Activated CD8-positive, alpha-beta memory T cell treated with anti-CD3 and anti-CD28 coated beads, Interleukin-2, amount 50 U/mL, for 4 hours (primary cell): ENCODE results near the gene FIG4.
"Not testable (repeated sequence)": the region's sequence is repeated elsewhere in the genome, so short reads cannot be mapped to it uniquely, and the experiment has no call there.

Experiments used
- DNase-seq: peaks from one replicate; pipeline ENCODE4 v3.0.0-alpha.2; 2020

Gene FIG4

DNA sequence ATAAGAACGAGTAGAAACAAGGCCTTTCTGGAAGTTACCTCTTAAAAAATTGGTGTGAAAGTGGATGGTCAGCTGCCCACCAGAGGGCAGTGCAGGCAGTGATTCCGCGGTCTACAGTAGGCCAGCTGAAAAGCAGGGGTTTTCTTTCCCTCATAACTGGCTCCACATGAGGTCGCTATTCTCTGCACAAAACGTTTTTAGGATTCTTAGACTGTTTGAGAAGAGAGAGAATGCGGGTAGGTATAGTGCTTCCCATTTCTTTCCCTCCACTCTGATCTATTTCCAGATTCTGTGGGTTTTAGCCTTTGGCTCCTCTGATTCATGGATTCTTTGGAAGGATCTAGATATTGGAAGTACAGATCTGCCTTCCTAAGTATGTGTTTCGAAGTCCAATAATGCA is 14.2 kb downstream of the FIG4 start:
- peak; percentile 75 for DNase-seq

DNA sequence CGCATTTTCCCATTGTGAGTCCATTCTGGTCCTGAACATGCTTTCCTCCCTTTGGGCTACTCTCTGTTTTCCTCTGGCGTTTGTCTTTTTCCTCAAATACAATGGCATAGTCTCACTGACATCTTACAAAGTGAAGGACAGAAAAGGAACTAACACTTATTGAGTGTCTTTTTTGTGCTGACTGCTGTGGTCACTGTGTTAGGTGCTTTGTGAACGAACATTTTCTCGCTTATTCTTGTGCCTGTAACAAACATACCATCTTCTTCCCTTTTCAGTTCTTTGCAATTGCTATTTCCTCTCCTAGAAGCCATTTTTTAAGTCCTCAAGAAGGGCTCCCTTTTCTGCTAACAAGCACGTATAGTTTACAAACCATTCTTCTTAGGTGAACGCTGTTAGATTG is 15.4 kb downstream of the FIG4 start:
- no peak for DNase-seq

DNA sequence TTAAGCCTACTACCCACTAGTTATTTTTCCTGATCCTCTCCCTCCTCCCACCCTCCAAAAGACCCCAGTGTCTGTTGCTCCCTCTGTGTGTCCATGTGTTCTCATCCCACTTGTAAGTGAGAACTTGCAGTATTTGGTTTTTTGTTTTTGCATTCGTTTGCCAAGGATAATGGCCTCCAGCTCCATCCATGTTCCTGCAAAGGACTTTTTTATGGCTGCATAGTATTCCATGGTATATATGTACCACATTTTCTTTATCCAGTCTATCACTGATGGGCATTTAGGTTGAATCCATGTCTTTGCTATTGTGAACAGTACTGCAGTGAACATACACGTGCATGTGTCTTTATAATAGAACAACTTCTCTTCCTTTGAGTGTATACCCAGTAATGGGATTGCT is 17.0 kb downstream of the FIG4 start:
- not testable (repeated sequence) for DNase-seq

DNA sequence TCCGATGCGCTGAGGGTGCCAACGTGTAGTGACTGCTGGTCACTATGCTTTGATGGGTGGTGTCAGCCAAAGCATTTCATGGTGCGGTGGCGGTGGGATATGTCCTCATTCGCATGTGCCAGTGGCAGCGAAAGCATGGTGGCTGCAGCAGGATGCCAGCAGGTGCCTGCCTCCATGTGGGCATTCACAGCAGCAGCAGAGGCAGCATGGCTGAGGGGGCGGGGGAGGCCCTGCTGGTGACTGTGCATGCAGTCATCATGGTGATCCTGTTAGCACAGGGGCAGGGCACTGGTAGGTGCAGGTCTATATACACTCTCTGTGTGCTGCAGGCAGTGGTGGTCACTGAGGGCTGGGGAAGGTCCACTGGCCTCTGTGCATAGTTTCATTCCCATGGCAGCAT is 22.0 kb downstream of the FIG4 start:
- DNase-seq, result no peak

DNA sequence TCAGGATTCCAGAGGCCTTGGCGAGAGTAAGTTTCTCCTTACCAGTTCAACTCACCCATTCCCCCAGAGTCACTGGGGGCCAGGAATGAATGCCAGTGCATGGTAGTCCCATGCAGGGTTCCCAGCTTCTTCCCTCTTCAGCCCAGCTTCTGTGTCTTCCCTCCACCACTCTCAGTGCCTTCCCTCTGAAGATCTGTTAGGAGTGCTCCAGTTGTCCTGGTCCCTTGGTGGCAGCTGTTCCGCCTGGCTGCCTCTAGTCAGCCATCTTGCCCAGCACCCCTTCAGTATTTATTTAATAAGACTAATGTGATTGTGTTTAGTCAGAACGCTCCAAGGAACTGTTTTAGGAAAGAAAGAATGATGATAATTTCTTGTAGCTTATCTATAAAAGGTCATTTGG is 23.1 kb downstream of the FIG4 start:
- DNase-seq, result no peak

DNA sequence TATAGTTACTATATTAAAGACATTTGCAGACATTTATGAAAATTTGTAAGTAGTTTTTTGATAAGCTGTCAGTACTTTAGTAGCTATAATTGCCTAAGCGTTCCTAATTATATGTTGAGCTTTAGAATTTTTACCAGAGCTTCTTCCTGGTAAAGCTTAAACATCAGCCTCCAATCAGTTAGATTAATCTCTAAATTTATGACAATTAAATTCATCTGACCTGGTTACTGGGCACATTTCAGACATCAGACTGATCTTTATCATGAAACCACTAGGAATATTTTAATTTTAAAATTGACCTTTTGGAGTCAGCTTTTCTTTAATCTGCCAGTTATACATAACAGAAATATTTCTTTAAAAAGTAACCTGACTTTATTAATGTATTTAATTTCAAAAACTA is 23.5 kb downstream of the FIG4 start:
- DNase-seq, result no peak

DNA sequence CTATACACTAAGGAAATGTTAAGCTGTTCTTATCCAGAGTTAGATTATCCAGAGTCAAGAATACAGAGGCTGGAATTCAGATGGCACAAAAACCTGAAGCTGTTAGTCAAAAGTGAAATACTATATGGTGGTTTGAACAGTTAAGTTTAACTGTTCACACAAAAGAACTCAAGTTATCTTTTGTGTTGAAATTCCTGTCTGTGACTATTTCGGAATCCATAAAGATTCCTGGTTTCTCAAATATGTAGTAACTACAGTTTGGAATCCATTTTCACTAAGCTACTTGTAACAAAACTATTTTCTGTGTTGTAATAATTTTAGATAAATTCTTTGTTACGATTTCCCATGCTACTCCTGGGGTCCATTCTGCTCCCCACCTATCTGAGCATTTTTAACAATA is 24.5 kb downstream of the FIG4 start:
- DNase-seq, result no peak

DNA sequence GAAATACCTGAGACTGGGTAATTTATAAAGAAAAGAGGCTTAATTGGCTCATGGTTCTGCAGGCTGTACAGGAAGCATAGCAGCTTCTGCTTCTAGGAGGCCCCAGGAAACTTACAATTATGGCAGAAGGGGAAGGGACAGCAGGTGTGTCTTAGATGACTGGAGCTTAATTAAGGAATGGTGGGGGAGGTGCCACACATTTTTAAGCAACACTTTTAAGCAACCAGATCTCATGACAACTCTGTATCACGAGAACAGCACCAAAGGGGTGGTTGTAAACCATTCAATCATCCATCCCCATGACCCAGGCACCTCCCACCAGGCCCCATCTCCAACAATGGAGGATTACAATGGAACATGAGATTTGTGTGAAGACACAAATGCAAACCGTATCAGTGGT is 26.9 kb downstream of the FIG4 start:
- DNase-seq, result no peak

DNA sequence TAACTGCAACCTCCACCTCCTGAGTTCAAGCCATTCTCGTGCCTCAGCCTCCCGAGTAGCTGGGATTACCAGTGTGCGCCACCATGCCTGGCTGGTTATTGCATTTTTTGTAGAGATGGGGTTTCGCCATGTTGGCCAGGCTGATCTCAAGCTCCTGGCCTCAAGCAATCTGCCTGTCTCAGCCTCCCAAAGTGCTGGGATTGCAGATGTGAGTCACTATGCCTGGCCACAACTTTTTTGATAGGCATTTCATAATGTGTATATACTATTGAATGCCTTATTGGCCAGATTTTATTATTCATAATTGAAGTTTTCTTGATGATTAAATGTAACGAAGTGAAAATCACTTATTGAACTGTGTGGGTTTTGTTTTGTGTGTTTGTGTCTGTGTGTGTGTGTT is 27.9 kb downstream of the FIG4 start:
- no peak for DNase-seq

DNA sequence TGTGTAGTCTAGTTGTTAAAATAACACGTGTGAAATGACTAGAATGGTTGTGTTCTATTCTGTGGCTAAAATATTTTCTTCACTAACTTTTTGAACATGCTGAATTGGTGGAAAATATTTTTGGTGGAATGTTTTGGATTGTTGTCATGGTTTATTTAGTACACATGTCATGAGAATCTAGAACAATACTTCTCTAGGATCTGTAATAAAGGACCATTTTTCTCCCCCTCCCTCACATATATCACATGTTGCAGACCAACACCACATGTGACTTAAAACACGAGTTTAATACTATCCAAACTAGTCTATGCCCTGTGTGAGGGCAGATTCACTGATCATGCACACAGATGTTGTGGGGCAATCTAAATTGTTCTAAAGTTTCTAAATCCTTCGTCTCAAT is 29.2 kb downstream of the FIG4 start:
- no peak for DNase-seq

DNA sequence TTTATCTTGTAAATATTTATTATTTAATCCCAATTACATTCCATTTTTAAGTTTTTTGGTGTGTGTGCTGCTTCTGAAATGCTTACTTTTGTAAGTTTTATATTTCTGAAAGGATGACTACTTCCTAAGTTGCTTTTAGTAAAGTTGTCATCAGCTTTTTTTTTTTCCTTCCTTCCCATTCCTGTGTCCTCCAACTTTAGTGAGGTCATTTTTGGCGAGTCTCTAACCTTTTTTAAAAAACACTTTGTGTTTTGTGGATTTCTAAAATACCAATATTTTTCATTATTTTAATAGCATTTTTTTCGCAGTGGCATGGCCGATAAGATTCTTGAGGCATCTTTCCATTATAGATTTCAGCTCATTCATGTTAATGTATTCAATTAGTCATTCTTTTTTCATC is 30.9 kb downstream of the FIG4 start:
- no peak for DNase-seq

DNA sequence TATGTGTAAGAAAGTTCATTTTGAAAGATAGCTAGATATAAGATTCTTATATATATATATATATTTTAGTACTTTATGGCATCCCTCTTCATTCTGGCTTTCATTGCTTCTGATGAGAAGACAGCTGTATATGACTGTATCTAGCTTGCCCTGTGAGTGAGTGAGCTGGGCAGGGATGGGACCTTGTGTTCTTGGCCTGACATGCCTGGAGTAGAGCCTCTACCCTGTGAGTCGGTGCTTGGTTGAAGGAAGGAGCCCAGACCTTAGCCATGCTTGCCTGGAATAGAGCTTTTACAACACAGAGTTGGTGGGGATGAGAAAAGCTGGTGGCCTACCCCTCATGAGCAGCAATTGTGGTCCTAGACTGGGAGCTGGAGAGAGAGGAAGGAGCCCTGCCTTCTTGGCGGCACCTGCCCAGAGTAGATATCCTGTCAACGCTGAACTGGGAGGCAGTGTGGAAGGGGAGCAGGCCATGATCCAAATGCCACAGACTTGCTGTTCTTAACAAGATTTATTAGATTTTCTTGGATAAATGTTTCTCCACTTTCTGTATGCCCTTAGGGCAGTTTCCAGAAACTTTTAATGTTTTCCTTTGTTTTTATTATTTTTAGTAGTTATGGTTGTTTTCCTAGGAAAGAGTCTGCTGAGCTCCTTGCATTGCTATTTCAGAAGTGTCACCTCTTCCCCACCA is 31.6 kb downstream of the FIG4 start:
- no peak for DNase-seq

DNA sequence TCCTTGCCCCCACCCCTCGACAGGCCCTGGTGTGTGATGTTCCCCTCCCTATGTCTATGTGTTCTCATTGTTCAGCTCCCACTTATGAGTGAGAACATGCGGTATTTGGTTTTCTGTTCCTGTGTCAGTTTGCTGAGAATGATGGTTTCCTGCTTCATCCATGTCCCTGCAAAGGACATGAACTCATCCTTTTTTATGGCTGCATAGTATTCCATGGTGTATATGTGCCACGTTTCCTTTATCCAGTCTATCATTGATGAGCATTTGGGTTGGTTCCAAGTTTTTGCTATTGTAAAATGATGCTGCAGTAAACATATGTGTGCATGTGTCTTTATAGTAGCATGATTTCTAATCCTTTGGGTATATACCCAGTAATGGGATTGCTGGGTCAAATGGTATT is 34.2 kb downstream of the FIG4 start:
- DNase-seq, result not testable (repeated sequence)

DNA sequence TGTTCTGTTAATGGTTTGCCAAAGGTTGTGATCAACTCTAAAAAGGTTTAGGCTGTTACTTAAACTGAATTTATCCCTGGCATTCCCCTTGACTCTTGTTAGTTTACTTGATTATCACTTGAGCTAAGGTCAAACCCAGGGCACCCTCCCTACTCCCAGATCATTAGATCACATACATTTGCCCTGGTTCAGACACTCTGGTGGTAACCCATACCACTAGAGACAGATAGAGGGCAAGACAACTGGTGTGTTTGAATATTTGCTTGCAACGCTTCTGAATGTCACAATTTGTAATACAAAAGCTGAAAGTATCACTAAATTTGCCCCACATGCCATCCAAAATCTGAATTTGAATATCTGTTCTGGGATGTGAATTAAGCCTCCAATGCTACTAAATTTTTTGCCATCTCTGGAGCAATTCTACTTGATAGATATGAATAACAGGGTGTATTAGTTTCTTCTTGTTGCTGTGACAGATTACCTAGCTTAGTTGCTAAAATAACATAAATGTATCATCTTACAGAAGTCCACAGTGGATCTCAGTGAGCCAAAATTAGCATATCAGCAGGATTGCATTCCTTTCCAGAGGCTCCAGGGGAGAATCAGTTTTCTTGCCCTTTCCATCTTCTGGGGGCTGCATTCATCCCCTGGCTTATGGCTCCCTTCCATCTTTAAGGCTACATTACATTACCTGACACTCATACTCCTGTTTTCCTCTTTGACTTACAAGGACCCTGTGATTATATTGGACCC is 45.4 kb downstream of the FIG4 start:
- no peak for DNase-seq

DNA sequence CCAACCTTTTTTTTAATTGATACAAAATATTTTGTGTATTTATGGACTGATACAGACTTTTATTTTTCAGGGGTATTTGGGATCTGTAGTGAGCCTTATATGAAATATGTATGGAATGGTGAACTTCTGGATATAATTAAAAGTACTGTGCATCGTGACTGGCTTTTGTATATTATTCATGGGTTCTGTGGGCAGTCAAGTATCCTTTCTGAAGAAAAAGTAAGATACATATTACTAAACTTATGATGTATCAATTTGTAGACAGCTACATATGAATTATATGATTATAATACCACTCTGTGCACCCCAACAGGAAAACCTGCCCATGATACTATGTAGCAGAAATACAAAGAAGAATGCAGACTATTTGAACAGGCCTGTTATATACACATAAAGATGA is 47.2 kb downstream of the FIG4 start:
- DNase-seq, result no peak

DNA sequence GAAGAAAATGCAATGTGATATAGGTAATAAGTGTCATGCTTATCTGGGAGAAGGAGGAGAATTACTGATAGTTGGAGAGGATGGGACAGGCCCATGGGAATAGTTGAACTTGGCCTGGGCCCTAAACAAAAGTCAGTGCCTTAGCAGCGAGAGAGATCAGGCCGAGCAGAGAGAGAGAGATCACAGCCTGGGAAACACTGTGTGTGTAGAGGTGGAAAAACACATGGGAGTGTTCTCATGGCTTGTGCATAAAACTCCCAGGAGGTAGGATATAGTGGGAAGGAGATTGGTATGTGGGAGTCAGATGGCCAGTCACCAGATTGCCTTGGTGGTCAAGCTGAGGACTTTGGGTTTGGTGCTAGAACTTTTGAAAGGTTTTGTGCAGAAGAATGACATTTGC is 47.6 kb downstream of the FIG4 start:
- no peak for DNase-seq

DNA sequence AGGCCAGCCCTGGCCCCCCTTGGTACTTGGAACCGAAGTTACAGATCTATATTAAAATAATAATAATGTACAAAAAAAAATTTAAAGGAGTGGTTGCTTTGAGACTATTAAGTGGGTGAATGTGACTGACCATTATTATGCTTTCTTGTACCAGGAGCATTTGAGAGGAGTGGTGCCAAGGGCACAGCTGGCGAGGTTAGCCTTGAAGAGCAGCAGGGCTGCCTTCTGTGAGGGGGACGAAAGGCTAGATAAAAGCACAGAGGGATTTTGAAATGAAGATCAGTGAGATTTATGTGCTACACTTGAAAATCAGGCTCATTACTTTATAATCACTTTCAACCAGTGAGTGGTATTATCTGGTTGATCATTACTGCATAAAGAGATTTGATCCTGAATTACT is 48.6 kb downstream of the FIG4 start:
- DNase-seq, result no peak

DNA sequence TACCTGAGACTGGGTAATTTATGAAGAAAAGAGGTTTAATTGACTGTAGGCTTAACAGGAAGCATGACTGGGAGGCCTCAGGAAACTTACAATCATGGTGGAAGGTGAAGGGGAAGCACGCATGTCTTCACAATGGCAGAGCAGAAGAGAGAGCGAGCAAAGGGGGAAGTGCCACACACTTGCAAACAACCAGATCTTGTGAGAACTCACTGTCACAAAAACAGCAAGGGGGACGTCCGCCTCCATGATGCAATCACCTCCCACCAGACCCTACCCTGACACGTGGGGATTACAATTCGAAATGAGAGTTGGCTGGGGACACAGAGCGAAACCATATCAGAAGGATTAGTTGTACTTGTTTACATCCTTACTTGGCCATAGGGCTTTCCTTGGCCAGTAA is 49.7 kb downstream of the FIG4 start:
- no peak for DNase-seq

DNA sequence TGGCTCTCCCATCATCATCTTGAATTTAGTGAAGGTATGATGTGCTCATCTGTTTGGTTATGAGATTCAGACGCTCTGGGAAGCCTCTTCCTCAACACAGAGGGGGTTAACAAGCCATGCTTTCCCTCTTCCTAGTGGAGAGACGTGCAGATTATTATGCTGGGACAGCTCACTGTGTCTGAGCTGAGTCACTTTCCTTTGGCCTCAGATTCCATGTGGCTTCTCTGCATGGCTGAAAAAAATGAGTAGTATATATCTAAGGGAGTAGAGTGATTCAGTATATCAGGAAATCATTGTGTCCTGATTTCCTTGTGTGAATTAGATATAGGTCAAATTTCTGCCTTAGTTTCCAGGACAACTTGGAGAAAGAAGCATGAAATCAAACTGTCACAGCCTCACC is 52.6 kb downstream of the FIG4 start:
- DNase-seq, result no peak

DNA sequence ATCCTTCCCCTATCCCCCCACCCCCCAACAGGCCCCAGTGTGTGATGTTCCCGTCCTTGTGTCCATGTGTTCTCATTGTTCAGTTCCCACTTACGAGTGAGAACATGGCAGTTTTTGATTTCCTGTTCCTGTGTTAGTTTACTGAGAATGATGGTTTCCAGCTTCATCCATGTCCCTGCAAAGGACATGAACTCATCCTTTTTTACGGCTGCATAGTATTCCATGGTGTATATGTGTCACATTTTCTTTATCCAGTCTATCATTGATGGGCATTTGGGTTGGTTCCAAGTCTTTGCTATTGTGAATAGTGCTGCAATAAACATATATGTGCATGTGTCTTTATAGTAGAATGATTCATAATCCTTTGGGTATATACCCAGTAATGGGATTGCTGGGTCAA is 53.7 kb downstream of the FIG4 start:
- not testable (repeated sequence) for DNase-seq

DNA sequence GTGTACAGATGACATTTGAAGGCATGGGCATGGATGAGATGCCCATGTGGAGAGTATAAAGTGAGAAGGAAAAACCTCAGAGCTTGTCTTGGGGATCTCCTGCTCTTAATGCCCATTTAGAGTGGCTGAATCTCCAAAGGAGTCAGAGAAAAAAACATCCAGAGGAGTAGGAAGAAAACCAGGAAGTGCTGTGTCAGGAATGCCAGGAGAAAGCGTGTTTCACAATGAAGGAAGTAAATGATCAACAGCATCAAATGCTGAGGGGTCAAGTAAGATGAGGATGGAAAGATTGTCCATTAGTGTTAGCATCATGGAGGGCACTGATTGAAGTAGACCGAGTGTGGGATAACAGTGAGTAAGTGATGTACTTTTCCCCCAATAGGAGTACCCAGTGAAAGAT is 56.1 kb downstream of the FIG4 start:
- DNase-seq, result no peak

DNA sequence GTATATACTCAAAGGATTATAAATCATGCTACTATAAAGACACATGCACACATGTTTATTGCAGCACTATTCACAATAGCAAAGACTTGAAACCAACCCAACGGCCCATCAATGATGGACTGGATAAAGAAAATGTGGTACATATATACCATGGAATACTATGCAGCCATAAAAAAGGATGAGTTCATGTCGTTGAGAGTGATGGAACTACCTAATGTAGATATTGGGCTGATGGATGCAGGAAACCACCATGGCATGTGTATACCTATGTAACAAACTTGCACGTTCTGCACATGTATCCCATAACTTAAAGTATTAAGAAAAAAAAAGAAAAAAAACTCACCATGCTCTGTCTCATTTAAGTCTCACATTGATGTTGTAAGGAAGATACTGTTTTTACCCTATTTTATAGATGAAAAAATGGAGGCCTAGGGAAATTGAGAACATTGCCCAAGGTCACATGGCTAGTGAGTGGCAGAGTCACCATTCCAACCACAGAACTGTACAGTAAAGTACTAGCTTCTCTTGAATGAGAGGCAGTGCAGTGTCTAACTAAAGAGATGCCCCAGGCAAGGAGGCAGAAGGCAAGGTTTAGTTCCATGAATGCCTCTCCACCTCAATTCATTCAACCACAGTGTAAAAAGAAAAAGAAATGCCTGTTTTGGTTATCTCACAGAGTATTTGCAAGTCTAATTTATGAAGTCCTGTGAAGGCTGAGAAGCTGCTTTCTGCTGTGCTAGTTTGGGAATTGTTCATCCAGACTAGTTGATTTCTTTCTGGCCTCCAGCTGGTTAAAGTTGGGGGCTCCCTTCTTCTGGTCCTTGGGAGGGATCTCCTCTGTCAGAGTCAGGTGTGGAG is 68.2 kb downstream of the FIG4 start:
- DNase-seq, result no peak

DNA sequence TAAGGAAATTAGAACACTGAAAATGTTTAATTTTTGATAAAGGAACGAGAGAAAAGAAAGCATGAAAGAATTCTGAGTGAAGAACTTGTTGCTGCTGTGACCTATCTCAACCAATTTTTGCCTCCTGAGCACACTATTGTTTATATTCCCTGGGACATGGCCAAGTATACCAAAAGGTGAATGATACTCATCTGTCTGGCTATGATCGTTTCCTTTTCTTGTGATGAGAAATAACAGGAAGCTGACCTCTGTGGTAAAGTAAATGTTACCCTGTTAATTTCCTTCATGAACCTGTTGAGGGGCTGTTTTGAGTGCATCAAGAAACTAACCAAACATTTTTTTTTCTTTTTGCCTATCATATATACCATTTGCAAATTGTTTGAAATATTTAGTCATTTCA is 69.1 kb downstream of the FIG4 start:
- DNase-seq, result no peak

DNA sequence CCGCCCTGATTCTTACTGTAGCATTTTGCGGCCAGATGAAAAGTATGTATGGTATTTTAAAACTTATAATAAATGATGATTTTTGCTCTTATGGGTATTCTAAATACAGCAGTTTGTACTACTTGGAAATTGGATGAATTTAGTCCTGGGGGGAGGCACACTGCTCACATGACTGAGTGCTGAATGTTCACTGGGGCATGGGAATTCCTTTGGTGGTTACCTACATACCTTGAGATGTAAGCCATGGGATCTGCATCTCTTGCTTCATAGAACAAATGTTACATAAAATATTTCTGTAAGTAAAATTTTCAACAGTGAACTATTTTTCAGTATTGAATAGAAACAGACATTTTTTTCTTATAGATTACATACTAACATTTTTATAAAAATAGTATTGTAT is 71.1 kb downstream of the FIG4 start:
- no peak for DNase-seq
